Measurements from ENCODE around the gene SMYD3.

DNA sequence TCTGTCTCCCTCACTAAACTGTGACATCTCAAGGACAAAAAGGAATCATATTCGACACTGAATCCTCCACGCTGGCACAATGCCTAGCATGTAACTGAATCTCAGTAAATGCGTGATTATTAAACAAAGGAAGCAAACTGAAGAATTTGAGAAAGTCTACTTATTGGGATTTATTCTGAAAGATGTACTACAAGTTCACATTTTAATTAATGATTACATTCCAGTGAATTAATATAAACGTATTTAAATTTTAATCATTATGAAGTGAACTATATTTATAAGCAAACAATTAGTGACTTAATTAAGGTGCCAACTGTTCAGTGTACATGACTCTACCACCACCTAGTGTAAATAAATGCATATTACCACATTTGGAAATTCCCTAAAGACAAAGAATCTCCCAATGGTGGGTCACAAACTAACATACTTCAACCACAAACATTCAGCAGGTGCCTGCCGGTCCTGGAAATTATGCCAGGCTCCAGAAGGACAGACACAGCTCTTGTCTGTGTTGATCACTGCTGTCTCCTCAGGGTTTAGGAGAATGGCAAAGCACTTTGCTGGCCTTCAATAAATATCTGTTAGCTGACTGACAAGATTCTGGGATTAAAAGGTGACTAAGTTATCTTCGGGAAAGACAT, 56.3 kb downstream of the SMYD3 start:
- TF ChIP-seq, protein P1, sequence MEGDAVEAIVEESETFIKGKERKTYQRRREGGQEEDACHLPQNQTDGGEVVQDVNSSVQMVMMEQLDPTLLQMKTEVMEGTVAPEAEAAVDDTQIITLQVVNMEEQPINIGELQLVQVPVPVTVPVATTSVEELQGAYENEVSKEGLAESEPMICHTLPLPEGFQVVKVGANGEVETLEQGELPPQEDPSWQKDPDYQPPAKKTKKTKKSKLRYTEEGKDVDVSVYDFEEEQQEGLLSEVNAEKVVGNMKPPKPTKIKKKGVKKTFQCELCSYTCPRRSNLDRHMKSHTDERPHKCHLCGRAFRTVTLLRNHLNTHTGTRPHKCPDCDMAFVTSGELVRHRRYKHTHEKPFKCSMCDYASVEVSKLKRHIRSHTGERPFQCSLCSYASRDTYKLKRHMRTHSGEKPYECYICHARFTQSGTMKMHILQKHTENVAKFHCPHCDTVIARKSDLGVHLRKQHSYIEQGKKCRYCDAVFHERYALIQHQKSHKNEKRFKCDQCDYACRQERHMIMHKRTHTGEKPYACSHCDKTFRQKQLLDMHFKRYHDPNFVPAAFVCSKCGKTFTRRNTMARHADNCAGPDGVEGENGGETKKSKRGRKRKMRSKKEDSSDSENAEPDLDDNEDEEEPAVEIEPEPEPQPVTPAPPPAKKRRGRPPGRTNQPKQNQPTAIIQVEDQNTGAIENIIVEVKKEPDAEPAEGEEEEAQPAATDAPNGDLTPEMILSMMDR (IDR thresholded peaks at IDR 0.05; ENCODE audit: insufficient read depth, low read length): peak; percentile 31
- TF ChIP-seq GABPA (IDR thresholded peaks at IDR 0.05; ENCODE audit: low read depth) (no peak), POLR2AphosphoS5 (IDR thresholded peaks at IDR 0.05; ENCODE audit: low read depth) (no peak), SPI1 (IDR thresholded peaks at IDR 0.05; ENCODE audit: borderline replicate concordance, low read depth) (no peak)
- TF ChIP-seq, protein P2, sequence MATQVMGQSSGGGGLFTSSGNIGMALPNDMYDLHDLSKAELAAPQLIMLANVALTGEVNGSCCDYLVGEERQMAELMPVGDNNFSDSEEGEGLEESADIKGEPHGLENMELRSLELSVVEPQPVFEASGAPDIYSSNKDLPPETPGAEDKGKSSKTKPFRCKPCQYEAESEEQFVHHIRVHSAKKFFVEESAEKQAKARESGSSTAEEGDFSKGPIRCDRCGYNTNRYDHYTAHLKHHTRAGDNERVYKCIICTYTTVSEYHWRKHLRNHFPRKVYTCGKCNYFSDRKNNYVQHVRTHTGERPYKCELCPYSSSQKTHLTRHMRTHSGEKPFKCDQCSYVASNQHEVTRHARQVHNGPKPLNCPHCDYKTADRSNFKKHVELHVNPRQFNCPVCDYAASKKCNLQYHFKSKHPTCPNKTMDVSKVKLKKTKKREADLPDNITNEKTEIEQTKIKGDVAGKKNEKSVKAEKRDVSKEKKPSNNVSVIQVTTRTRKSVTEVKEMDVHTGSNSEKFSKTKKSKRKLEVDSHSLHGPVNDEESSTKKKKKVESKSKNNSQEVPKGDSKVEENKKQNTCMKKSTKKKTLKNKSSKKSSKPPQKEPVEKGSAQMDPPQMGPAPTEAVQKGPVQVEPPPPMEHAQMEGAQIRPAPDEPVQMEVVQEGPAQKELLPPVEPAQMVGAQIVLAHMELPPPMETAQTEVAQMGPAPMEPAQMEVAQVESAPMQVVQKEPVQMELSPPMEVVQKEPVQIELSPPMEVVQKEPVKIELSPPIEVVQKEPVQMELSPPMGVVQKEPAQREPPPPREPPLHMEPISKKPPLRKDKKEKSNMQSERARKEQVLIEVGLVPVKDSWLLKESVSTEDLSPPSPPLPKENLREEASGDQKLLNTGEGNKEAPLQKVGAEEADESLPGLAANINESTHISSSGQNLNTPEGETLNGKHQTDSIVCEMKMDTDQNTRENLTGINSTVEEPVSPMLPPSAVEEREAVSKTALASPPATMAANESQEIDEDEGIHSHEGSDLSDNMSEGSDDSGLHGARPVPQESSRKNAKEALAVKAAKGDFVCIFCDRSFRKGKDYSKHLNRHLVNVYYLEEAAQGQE (IDR thresholded peaks at IDR 0.05; ENCODE audit: insufficient replicate concordance, low read depth): no peak
